Measurements from ENCODE around the gene ZBTB22. TPM values are rescaled to one million over a fixed set of nuclear protein-coding genes. Genes with fewer than 3 reads are reported as not detected.
"Not testable (repeated sequence)": the region's sequence is repeated elsewhere in the genome, so short reads cannot be mapped to it uniquely, and the experiment has no call there.

ZBTB22 gene
- total RNA-seq, 4 donors from 2014 or later, result 3.8 to 31.3 (median 16.0) TPM

DNA sequence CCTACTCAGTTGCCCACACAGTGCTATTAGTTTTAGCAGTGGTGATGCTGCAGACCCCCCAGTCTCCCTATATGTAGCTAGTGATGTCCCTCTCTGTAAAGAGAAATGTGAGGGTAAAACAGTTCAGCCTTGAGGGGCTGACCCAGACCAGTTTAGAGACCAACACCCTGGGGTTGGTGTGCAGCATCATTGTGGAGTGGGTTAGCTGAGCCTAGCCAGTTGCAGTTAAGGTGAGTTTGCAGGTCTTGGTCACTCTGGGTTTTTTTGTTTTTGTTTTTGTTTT lies 41.0 kb downstream of the ZBTB22 start:
- peak overlapping the region; percentile 45 to 49 for H3K4me3 ChIP-seq
- intact Hi-C loops (cut with DNase I; ENCODE audit: low total_unique reads), result no loop called here
- peaks cover 5 to 7% of the 10 kb centered on the region in 2 donors for H3K4me1 ChIP-seq
- peak overlapping the region; percentile 82 to 88 for H3K27ac ChIP-seq
- no peaks in the 10 kb centered on the region for H3K36me3 ChIP-seq
- H3K9me3 ChIP-seq, result no peaks in the 10 kb centered on the region
- no peak for TF ChIP-seq CTCF (IDR thresholded peaks at IDR 0.05)
- TF ChIP-seq POLR2A (IDR thresholded peaks at IDR 0.05), result no peak
- no peak for DNase-seq
- no peaks in the 10 kb centered on the region for H3K27me3 ChIP-seq

DNA sequence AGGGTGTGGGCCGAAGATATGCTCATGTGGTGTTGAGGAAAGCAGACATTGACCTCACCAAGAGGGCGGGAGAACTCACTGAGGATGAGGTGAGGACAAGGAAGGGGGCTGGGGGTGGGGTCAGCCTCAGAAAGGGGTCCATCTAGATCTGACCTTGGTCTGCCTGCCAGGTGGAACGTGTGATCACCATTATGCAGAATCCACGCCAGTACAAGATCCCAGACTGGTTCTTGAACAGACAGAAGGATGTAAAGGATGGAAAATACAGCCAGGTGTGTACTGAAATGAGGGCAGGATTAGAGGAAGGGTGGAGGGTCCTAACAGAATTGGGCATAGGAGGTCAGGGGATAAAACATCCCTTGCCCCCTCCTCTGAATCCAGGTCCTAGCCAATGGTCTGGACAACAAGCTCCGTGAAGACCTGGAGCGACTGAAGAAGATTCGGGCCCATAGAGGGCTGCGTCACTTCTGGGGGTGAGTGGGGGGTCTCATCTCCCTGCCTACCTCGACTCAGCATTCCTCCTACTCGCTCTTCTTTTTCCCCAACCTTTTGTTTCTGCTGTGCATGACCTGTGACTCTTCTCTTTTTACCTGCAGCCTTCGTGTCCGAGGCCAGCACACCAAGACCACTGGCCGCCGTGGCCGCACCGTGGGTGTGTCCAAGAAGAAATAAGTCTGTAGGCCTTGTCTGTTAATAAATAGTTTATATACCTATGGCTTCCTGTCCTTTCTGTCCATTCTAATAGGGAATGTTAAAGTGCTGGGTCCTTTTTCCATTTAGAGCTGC lies 41.6 kb downstream of the ZBTB22 start:
- Histone ChIP-seq H3K4me3 (peak overlapping the region in 1 of 2 donors; percentile 45), H3K27ac (peak overlapping the region; percentile 82 to 88)
- H3K4me1 ChIP-seq; H3K27me3 ChIP-seq; H3K9me3 ChIP-seq; H3K36me3 ChIP-seq; intact Hi-C loops (cut with DNase I; ENCODE audit: low total_unique reads); DNase-seq: not testable (repeated sequence)

DNA sequence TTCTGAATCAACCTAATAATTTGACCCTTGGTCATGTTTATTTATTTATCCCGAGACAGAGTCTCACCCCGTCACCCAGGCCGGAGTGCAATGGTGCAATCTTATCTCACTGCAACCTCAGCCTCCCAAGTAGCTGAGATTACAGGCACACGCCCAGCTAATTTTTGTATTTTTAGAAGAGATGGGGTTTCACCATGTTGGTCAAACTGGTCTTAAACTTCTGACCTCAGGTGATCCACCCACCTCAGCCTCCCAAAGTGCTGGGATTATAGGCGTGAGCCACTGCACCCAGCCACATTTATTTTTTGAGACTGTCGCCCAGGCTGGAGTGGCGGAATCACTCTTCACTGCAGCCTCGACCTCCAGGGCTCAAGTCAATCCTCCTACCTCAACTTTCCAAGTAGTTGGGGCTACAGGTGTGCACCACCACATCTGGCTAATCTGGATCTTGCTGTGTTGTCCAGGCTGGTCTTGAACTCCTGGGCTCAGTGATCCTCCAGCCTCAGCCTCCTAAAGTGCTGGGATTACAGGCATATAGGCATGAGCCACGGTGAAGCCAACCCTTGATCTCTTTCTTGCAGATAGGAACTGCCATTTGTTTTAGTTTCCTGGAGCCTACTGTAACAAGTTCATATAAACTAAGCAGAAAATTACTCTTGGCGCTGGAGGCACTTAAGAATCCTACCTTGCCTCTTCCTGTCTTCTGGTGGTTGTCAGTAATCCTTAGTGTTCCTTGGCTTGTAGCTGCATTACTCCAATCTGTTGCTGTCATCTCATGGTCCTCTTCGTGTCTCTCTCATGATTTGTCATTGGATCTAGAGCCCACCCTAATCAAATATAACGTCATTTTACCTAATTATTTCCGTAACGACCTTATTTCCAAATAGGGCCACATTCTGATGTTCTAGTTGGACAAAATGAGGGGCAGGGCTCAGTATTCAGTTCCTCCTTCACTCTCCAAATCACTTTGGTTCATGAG lies 43.3 kb downstream of the ZBTB22 start:
- Histone ChIP-seq H3K27me3 (no peaks in the 10 kb centered on the region), H3K4me3 (no peak overlapping the region), H3K36me3 (no peaks in the 10 kb centered on the region), H3K27ac (no peak overlapping the region), H3K4me1 (peaks cover 5 to 7% of the 10 kb centered on the region in 2 donors), H3K9me3 (no peaks in the 10 kb centered on the region)
- no peak for DNase-seq
- no peak for TF ChIP-seq CTCF (IDR thresholded peaks at IDR 0.05)
- TF ChIP-seq POLR2A (IDR thresholded peaks at IDR 0.05), result no peak
- intact Hi-C loops (cut with DNase I; ENCODE audit: low total_unique reads), result no loop called here

GRCh38 chr6:33273129-33273923 lies 44.2 kb downstream of the ZBTB22 start:
- DNase-seq, result no peak
- no peaks in the 10 kb centered on the region for H3K27me3 ChIP-seq
- no peaks in the 10 kb centered on the region for H3K9me3 ChIP-seq
- H3K4me1 ChIP-seq, result peaks cover 5 to 7% of the 10 kb centered on the region in 2 donors
- H3K36me3 ChIP-seq, result no peaks in the 10 kb centered on the region
- intact Hi-C loops (cut with DNase I; ENCODE audit: low total_unique reads), result no loop called here
- TF ChIP-seq POLR2A (IDR thresholded peaks at IDR 0.05) (no peak), CTCF (IDR thresholded peaks at IDR 0.05) (no peak)
- H3K27ac ChIP-seq, result peak overlapping the region in 1 of 2 donors; percentile 40
- H3K4me3 ChIP-seq, result no peak overlapping the region

DNA sequence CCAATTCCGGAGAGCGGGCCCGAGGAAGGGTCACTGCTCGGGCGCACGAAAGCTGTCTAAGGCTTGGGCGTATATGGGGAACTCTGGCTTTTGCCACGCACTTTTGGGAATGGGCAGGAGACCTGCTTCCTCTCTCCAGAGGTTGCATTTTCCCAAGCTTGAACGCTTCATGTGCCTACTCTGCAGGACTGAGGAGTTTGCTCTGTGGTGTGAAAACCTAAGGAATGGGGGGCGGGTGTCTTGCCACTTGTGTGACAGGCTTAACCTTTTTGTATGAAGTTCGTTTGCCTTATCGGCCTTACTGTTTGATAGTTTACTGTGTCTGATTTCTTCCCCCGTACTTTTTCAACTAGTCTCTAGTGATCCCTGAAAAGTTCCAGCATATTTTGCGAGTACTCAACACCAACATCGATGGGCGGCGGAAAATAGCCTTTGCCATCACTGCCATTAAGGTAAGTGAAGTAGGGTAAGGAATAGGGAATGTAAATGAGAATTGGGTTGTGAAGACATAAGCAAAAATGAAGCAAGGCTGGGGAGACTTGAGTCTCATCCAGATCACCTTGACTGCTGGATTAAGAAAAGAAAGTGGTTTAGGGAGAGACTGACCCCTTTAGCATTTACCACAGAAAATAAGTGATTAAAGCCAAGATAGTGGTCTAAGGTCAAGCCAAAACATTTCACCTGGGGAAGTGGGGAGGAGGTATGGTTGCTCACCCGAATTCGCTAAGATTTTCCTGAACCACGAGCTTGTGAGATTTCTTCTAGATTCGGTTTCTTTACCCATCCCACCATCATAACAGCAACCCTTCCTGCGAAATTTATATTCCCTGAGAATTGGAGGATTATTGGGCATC lies 45.0 kb downstream of the ZBTB22 start:
- Histone ChIP-seq H3K27ac (peak overlapping the region; percentile 40 to 94), H3K36me3 (no peaks in the 10 kb centered on the region), H3K4me3 (peak overlapping the region; percentile 54 to 72), H3K27me3 (no peaks in the 10 kb centered on the region), H3K4me1 (peaks cover 5 to 7% of the 10 kb centered on the region in 2 donors), H3K9me3 (no peaks in the 10 kb centered on the region)
- DNase-seq, result no peak
- TF ChIP-seq CTCF (IDR thresholded peaks at IDR 0.05), result no peak
- no peak for TF ChIP-seq POLR2A (IDR thresholded peaks at IDR 0.05)
- intact Hi-C loops (cut with DNase I; ENCODE audit: low total_unique reads), result no loop called here
